Common myeloid progenitor, CD34-positive (primary cell): ENCODE data around the gene GLP2R.

Experiments used
- CTCF ChIA-PET: fragments of 350-600 bp; sonication (Branson Sonifier 250); formaldehyde crosslinking; loops from one replicate; lab custom pipeline; 2021; ENCODE audit warnings: antibody characterized with exemption; lab: Charles Lee
- POLR2A ChIA-PET: fragments of 350-600 bp; sonication (Branson Sonifier 250); formaldehyde crosslinking; loops from one replicate; lab custom pipeline; 2021; ENCODE audit warnings: antibody characterized with exemption; lab: Charles Lee
- DNase-seq, 3 donors: peaks; one replicate each; pipeline versions ENCODE4 v3.0.0 to v3.0.0-alpha.2; 2013
- H3K27ac ChIP-seq, 2 experiments: 1 replicate in 1 of 2; 2 replicates in 1 of 2; pipeline ENCODE4 v1.7.0; 2013; ENCODE audit warnings: inconsistent platforms in 2 of 2, low read length in 2 of 2, mild to moderate bottlenecking in 2 of 2, low read depth in 1 of 2, moderate library complexity in 1 of 2; ENCODE audit not compliant: severe bottlenecking in 2 of 2, insufficient read depth in 1 of 2, poor library complexity in 1 of 2
- H3K27me3 ChIP-seq, 5 experiments: replicated peaks in 2 of 5; 1 replicate in 3 of 5; 2 replicates in 2 of 5; pipeline versions ENCODE4 v1.6.1 to v1.7.0; 2013; ENCODE audit warnings: low read length in 4 of 5, mild to moderate bottlenecking in 2 of 5, moderate library complexity in 2 of 5, inconsistent platforms in 1 of 5; ENCODE audit not compliant: insufficient read depth in 5 of 5, control insufficient read depth in 4 of 5
- H3K36me3 ChIP-seq, 4 experiments: 1 replicate in 2 of 4; 2 replicates in 2 of 4; pipeline versions ENCODE4 v1.6.1 to v1.7.0; 2013; ENCODE audit warnings: low read length in 3 of 4, control low read depth in 1 of 4, mild to moderate bottlenecking in 1 of 4; ENCODE audit not compliant: control insufficient read depth in 4 of 4, insufficient read depth in 4 of 4
- H3K4me1 ChIP-seq, 4 experiments: 1 replicate in 3 of 4; 2 replicates in 1 of 4; pipeline versions ENCODE4 v1.6.1 to v1.7.1; 2013; ENCODE audit warnings: low read length in 3 of 4, mild to moderate bottlenecking in 3 of 4, control low read depth in 1 of 4, inconsistent platforms in 1 of 4, moderate library complexity in 1 of 4; ENCODE audit not compliant: control insufficient read depth in 4 of 4, insufficient read depth in 4 of 4; ENCODE audit errors: control extremely low read depth in 1 of 4
- H3K4me3 ChIP-seq, 7 experiments: 1 replicate in 4 of 7; 2 replicates in 3 of 7; pipeline versions ENCODE4 v1.5.1 to v1.7.0; 2013; ENCODE audit warnings: mild to moderate bottlenecking in 7 of 7, low read length in 6 of 7, moderate library complexity in 6 of 7, inconsistent platforms in 2 of 7, low read depth in 2 of 7, control low read depth in 1 of 7; ENCODE audit not compliant: insufficient read depth in 4 of 7, control insufficient read depth in 1 of 7; ENCODE audit errors: extremely low read depth in 1 of 7
- H3K9me3 ChIP-seq, 5 experiments: 1 replicate in 4 of 5; 2 replicates in 1 of 5; pipeline versions ENCODE4 v1.6.1 to v1.7.1; 2013; ENCODE audit warnings: low read length in 4 of 5, mild to moderate bottlenecking in 2 of 5, inconsistent platforms in 1 of 5, low read depth in 1 of 5, moderate library complexity in 1 of 5; ENCODE audit not compliant: control insufficient read depth in 4 of 5, insufficient read depth in 2 of 5; ENCODE audit errors: control extremely low read depth in 1 of 5
- WGBS: methylation state at CpG from one replicate; pipeline ENCODE4 v1.1.5; 2013; ENCODE audit not compliant: insufficient coverage; 5-methylcytosine and 5-hydroxymethylcytosine counted together

Gene GLP2R

DNA sequence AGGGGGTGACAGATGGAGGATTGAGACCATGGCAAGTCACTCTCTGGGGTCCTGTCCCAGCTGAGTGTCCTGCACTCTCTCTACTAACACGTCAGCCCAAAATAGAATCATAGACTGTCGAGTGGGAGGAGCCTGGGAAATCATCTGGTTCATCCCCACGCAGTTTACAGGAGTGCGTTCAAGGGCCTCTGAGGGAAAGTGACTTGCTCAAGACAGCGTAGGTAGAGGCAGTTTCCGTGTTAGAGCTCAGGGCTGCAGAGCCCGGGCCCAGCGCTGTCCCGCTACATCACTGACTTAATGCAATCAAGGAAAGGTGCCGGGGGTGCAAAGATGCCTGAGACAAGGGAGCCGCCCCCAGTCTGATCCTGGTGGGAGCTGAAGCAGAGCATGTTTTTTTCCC lies 14.2 kb upstream of the GLP2R start:
- Histone ChIP-seq H3K36me3 (no peaks in the 10 kb centered on the region), H3K9me3 (no peaks in the 10 kb centered on the region), H3K4me3 (no peak overlapping the region), H3K4me1 (no peaks in the 10 kb centered on the region), H3K27ac (no peak overlapping the region), H3K27me3 (peaks cover 0 to 4% (median under 1%) of the 10 kb centered on the region in 5 experiments)
- POLR2A ChIA-PET = no interaction called here
- CTCF ChIA-PET = no interaction called here
- no peak for DNase-seq
- 86% methylated on average over 11 of the region's 11 CpGs for WGBS

DNA sequence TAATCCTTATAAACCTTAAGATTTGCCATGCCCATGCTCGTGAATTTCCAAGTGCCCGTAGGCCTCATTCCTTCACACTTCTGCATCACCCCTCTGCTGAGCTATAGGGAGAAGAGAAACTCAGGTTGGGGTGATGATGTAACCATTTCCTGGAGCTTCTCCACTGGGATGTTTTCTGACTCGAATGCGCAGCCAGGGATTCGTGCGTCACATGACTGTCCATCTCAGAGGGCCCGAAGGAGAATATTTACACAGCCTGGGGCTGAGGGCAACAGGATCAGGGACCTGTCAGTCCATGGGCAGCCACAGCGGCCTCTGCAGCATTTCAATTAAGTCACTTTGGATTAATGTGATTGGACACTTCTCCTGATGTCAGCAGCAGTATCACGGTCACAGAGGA lies 12.6 kb upstream of the GLP2R start:
- H3K27me3 ChIP-seq = peaks cover 0 to 4% (median 0%) of the 10 kb centered on the region in 5 experiments
- no peaks in the 10 kb centered on the region for H3K4me1 ChIP-seq
- no peaks in the 10 kb centered on the region for H3K36me3 ChIP-seq
- H3K9me3 ChIP-seq = no peaks in the 10 kb centered on the region
- no peak for DNase-seq
- ChIA-PET POLR2A (no interaction called here), CTCF (no interaction called here)
- H3K4me3 ChIP-seq = no peak overlapping the region
- H3K27ac ChIP-seq = no peak overlapping the region
- 90% methylated on average over 7 of the region's 9 CpGs for WGBS

DNA sequence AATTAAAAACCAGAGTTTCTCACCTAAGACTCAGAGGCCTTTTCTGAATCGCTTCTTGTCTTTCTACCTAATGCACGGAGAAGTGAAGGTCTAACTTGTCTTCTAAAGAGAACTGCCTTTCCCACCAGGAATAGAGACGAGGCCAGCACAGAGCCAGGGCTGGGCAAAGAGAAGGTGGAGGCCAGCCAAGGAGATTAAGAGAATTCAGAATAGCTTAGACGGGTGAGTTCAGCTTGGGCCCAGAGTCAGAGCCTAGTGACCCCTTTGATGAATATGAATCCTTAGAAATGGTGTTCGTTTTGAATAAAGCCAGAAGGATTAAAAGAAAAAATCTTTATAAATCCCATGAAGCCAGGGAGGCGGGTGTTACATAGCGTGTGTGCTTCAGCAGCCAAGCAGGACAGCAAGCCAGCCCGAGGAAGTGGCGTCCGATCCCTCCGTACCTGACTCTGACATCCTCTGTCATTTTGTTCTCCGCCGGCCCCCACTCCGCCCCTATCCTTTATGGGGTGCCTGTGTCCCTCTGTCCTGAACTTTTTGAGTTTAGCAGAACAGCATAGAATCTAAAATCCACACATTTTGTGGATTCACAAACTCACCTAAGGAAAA lies 11.3 kb upstream of the GLP2R start:
- ChIA-PET POLR2A (no interaction called here), CTCF (no interaction called here)
- H3K9me3 ChIP-seq = no peaks in the 10 kb centered on the region
- H3K27me3 ChIP-seq = peaks cover 0 to 4% (median 0%) of the 10 kb centered on the region in 5 experiments
- no peaks in the 10 kb centered on the region for H3K4me1 ChIP-seq
- no peaks in the 10 kb centered on the region for H3K36me3 ChIP-seq
- no peak overlapping the region for H3K27ac ChIP-seq
- no peak for DNase-seq
- 88% methylated on average over 14 of the region's 14 CpGs for WGBS
- H3K4me3 ChIP-seq = no peak overlapping the region

DNA sequence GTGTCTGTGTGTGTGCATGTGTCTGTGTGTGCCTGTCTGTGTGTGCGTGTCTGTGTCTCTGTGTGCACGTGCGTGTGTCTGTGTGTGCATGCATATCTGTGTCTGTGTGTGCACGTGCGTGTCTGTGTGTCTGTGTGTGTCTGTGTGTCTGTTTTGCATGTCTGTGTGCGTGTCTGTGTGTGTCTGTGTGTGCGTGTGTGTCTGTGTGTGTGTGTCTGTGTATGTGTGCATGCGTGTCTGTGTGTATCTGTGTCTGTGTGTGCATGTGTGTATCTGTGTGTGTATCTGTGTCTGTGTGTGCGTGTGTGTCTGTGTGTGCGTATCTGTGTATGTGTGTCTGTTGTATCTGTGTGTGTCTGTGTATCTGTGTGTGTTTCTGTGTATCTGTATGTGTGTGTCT lies 9.3 kb upstream of the GLP2R start:
- Histone ChIP-seq H3K36me3 (no peaks in the 10 kb centered on the region), H3K4me3 (no peak overlapping the region), H3K27me3 (peaks cover 0 to 3% (median 0%) of the 10 kb centered on the region in 5 experiments), H3K27ac (no peak overlapping the region), H3K4me1 (no peaks in the 10 kb centered on the region), H3K9me3 (no peaks in the 10 kb centered on the region)
- 97% methylated on average over 5 of the region's 10 CpGs for WGBS
- ChIA-PET CTCF (no interaction called here), POLR2A (no interaction called here)
- no peak for DNase-seq

- Histone ChIP-seq H3K27ac (no peak overlapping the region), H3K9me3 (no peaks in the 10 kb centered on the region), H3K4me3 (no peak overlapping the region), H3K27me3 (peaks cover 0 to 3% (median 0%) of the 10 kb centered on the region in 5 experiments), H3K4me1 (no peaks in the 10 kb centered on the region), H3K36me3 (no peaks in the 10 kb centered on the region)
- WGBS = 81% methylated on average over 4 of the region's 8 CpGs
- CTCF ChIA-PET = interaction anchor here (0.6 kb wide), 1 partner anchor 795 kb away, joined by 4 read pairs; no protein-coding TSS in a partner anchor
- POLR2A ChIA-PET = no interaction called here
- DNase-seq = no peak
Observed at GRCh38 chr17:9817086-9817485, 8.6 kb upstream of the GLP2R start.

GRCh38 chr17:9818760-9819159 lies 7.0 kb upstream of the GLP2R start:
- ChIA-PET CTCF (no interaction called here), POLR2A (no interaction called here)
- no peaks in the 10 kb centered on the region for H3K9me3 ChIP-seq
- DNase-seq = no peak
- H3K4me3 ChIP-seq = no peak overlapping the region
- no peaks in the 10 kb centered on the region for H3K4me1 ChIP-seq
- no peak overlapping the region for H3K27ac ChIP-seq
- peaks cover 0 to 3% (median 0%) of the 10 kb centered on the region in 5 experiments for H3K27me3 ChIP-seq
- WGBS = 100% methylated on average over 4 of the region's 4 CpGs
- H3K36me3 ChIP-seq = no peaks in the 10 kb centered on the region

GRCh38 chr17:9820448-9820847 lies 5.3 kb upstream of the GLP2R start:
- Histone ChIP-seq H3K9me3 (no peaks in the 10 kb centered on the region), H3K36me3 (no peaks in the 10 kb centered on the region), H3K27ac (no peak overlapping the region), H3K27me3 (peaks cover 0 to 7% (median 0%) of the 10 kb centered on the region in 5 experiments), H3K4me1 (no peaks in the 10 kb centered on the region), H3K4me3 (no peak overlapping the region)
- ChIA-PET POLR2A (interaction anchor here (0.6 kb wide), 1 partner anchor 1415 kb away, joined by 4 read pairs; no protein-coding TSS in a partner anchor), CTCF (no interaction called here)
- 100% methylated on average over 1 of the region's 3 CpGs for WGBS
- DNase-seq = no peak
